Fibroblast of lung (primary cell): ENCODE measurements around the gene HPSE2.

Experiments used
- CTCF ChIP-seq, 2 donors: IDR thresholded peaks in 1 of 2; conservative IDR thresholded peaks in 1 of 2; 1 replicate in 1 of 2; 2 replicates in 1 of 2; pipeline ENCODE4 v1.5.1; 2011 to 2012; ENCODE audit warnings: low read length in 2 of 2, control low read depth in 1 of 2, inconsistent platforms in 1 of 2, low read depth in 1 of 2, mild to moderate bottlenecking in 1 of 2
- EZH2 ChIP-seq: IDR thresholded peaks from 2 replicates; pipeline ENCODE4 v1.5.1; 2012; ENCODE audit warnings: low read length, control low read depth, mild to moderate bottlenecking; ENCODE audit errors: missing control alignments

DNA sequence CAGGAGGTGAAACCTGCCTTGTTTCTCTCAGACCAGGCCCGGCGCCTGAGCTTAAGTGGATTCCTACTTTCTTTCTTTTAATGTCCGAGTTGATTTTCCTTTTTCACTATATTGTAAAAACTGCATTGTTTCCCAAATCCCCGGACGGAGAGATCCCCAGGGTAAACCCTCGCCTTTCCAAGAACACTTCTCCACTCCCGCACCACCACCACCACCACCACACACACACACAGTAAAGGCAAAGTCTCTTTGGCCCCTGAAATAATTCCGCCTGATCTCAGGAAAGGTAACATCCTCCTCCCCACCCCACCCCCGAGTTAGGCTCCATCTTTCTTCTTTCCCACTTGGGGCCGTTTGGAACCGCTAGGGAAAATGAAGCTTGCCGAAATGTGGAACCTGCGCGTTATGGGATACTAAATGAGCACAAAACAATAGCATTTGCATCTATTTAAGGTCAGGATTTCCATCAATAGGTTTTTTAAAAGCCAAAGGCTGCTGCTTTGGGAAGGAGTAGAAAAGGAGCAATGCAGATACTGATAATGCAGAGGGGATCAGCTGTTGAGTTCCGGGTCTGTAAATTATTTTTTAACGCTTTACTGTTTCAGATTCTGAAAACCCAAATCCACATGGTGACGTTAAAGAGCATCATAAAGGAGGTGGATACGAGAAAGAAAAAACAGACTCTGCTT, 2.5 kb downstream of the HPSE2 start:
- TF ChIP-seq EZH2, result no peak
- TF ChIP-seq CTCF (conservative IDR thresholded peaks at IDR 0.05 in 1 of 2, IDR thresholded peaks at IDR 0.05 in 1 of 2; ENCODE audit: low read depth in 1 of 2, low read length in 2 of 2), result no peak
